ENCODE data around the gene ALPP.
"Not testable (repeated sequence)": the region's sequence is repeated elsewhere in the genome, so short reads cannot be mapped to it uniquely, and the experiment has no call there.

The ALPP gene

DNA sequence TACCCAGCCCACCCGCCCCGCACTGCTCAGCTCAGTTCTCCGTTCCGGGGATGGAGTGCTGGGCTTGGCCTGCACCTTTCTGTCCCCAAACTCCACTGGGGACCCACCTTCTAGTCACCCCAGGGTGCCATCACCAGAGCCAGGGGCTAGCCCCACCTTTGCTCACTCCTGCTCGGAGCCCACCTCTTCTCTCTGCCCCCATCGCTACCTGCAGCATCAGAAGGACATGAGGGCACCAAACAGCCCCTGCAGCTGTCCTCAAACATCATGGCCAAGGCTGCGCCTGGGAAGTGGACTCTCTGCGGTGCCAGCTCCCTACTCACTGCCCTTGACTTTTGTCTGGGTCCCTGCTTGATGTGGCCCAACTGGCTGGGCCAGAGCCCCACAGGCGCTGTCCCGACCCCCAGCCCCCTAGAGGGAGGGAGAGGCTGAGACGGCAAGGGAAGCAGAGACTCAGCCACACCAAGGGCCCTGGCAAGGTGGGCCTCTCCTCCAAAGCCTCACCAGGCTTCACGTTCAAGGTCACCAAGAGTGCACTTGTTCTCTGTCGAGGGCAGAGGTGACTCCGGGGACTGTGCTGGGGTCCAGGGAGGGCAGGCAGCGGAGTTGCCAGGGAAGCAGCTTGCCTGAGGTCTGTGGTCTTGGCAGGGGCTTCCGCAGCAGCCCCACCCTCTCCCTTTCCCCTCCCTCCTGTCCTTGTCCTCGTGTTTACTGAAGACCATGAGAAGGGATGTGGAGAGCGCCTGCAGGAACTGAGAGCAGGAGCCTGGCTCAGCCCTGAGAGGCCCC lies 13.6 kb upstream of the ALPP start:
- DNase-seq, result not testable (repeated sequence)

- peak; percentile 31 to 61 (median 41) for DNase-seq
These were observed 12.8 kb upstream of the ALPP start for GRCh38 chr2:232365621-232366321.

GRCh38 chr2:232366461-232366860 lies 12.1 kb upstream of the ALPP start:
- DNase-seq, result not testable (repeated sequence)

GRCh38 chr2:232367016-232367415 lies 11.5 kb upstream of the ALPP start:
- DNase-seq, result no peak

DNA sequence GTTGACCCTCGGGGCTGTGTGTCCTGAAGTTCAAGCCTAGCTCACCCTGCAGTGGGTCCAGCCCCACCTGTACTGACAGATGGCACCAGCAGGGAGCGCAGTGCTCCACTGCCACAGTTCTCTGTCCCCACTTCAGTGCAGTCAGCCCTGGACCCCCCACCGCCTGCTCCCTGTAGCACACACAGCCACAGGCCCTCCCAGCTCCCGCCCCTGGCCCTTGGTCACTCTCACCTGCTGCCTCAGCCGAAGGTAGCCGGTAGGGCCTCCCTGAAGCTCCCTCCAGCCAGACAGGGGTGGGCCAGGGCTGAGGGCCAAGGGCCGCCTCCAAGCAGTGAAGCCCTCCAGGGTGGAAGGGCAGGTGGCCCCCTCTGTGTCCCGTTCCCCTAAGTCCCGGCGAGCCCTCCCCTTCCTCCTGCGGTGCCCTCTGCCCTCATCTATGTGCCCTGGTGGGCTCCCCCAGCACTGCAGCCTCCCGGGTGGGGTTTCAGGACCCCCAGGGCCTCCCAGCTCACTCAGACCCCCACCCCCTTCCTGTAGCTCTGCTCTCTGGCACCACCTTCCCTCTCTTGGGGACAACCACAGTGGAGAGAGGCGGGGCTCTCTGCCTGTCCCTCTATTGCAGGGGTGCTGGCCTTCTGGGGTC lies 10.8 kb upstream of the ALPP start:
- DNase-seq, result no peak

- DNase-seq, result peak in 1 of 3 donors; percentile 22
These were observed 10.2 kb upstream of the ALPP start for GRCh38 chr2:232368311-232368731.

- peak in 1 of 3 donors; percentile 39 for DNase-seq
These were observed 9.2 kb upstream of the ALPP start for GRCh38 chr2:232369126-232369951.

DNA sequence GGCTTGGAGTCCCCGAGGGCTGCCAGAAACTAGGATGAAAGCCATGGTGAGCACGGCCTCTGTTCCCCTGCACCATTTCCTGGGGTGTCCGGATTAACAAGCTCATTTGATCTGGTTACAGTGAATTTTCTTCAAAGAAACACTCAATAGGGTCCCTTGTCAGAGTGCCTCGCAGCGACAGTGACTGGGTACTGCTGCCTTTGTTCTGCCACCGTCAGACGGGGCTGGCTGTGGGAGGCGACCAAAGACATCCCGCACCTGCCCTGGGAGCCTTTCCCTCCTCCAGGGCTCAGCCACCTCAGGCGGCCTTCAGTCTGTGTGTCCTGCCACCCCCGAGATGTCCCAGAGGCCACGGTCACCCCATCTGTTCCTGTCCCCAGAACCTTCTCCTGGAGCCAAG lies 8.5 kb upstream of the ALPP start:
- DNase-seq, result not testable (repeated sequence)

DNA sequence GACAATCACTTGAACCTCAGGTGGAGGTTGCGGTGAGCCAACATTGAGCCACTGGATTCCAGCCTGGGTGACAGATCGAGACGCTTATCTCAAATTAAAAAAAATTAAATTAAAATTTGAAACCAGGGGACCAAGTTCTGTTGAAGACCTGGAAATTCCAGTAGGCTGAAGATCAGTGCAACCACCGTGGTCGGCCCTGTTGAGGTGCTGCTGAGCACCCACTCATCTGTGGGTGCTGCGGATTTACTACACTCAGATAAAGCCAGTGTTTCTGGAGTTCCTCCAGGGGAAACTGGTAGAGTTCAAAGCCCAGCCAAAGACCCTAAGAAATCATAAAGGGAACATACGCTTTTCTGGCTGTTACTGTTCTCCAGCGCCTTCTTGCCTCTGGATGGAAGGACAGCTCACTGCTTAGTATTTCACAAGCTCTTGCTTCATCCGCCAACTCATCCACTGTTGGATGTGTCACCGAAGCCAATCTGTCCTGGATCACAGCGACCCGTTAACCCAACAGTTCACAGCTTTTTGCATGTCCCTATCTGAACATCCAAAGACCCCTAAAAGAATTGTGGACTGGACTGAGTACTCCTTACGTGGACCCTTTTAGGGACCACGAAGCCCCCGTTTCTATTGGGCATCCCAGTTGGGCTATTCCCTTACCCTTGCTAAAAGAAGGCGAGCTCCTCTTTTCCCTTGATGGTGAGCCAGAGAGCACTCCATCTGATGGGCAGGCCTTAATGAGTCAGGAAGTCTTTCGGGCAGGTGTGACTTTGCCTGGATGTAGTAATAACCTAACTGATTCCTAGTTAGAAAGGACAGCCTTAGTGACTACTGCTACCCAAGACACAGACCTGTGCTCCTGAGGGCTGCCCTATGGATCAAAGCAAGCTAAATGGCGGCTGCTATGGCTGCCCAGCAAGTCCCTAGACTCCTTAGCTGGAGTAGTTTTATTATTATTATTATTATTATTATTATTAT lies 6.0 kb upstream of the ALPP start:
- peak; percentile 73 to 82 (median 74) for DNase-seq

- no peak for DNase-seq
These were observed 4.2 kb upstream of the ALPP start for GRCh38 chr2:232374356-232374755.

DNA sequence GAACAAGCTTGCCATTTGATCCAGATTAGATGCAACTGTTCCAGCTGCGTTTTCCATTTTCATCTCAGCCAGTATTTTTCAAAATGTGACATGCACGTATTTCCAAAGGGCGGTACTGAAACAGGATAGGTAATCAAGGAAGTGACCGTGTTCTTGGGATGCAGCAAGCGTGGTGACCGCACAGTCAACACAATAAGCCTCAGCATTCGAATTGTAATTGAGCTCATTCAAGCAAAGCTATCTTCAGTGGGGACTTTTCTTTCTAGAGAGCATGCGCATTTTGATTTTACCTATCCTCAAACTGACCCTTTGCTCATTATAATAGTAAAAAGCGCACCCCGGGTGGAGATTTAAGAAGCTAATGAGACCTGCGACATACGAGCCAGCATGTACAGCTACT lies 3.4 kb upstream of the ALPP start:
- DNase-seq, result no peak

GRCh38 chr2:232376260-232376659 lies 2.3 kb upstream of the ALPP start:
- no peak for DNase-seq

DNA sequence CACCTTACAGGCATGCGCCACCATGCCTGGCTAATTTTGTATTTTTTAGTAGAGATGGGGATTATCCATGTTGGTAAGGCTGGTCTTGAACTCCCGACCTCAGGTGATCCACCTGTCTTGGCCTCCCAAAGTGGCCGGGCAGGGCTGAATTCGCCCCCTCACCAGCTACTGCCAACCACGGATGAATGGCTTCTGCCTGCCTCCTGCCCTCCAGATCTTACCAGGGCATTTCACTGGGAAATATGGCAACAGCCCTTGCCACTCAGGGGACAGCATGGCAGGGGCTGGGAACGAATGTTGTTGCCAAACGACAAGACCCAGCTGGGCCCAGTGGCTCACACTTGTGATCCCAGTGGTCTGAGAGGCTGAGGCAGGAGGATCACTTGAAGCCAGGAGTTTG lies 1.8 kb upstream of the ALPP start:
- no peak for DNase-seq

DNA sequence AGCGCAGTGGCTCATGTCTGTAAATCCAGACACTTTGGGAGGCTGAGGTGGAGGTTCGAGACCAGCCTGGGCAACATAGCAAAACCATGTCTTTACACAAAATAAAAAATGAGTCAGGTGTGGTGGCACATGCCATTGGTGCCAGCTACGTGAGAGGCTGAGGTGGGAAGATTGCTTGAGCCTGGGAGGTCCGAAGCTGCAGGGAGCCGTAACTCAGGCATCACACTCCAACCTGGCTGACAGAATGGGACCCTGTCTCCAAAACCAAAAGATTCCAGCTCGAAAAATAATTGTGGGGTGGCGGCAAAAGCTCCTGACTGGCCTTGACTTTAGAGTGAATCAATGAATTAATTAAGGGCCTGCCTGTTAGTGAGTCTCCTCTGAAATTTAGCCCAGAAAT lies 1.2 kb upstream of the ALPP start:
- no peak for DNase-seq

DNA sequence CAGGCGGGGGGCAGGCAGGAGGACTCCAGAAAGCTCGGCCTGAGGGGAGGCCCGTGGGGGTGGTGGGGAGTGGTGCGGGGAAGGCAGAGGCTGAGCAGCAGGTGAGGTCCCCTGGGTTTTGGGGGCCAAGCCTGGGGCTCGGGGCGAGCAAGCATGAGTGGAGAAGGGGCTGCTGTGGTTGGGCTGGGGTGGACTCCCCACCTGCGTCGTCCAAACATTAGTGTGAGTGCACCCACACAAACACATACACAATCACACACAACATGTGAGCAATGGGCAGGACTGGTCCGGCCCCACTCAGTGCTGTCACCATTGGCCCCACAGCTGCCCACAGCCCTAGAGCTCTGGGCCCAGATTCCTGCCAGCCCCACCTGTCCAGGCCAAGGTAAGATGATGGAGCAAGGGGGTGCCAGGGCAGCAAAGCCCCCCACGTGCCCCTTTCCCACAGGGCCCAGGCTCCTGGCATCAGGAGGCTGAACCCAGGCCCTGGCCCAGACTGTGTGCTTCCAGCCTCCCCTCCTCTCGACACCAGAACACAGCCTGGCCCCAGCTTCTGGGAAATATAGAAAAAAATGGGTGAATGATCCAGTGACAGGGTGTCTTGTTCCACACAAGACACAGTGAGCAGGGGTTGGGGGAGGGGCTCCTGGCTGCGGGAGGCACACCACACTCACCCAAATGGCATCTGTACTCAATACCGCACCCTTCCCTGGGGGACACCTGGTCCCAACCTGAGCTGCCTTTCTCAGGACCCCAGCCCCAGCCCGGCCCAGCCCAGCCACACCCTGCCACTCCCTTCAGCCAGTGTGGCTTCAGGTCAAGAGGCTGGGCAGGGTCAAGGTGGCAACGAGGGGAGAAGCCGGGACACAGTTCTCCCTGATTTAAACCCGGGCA lies 463 bp upstream of the ALPP start:
- no peak for DNase-seq

- DNase-seq, result not testable (repeated sequence)
These were observed 1.3 kb downstream of the ALPP start for GRCh38 chr2:232379610-232380590.

DNA sequence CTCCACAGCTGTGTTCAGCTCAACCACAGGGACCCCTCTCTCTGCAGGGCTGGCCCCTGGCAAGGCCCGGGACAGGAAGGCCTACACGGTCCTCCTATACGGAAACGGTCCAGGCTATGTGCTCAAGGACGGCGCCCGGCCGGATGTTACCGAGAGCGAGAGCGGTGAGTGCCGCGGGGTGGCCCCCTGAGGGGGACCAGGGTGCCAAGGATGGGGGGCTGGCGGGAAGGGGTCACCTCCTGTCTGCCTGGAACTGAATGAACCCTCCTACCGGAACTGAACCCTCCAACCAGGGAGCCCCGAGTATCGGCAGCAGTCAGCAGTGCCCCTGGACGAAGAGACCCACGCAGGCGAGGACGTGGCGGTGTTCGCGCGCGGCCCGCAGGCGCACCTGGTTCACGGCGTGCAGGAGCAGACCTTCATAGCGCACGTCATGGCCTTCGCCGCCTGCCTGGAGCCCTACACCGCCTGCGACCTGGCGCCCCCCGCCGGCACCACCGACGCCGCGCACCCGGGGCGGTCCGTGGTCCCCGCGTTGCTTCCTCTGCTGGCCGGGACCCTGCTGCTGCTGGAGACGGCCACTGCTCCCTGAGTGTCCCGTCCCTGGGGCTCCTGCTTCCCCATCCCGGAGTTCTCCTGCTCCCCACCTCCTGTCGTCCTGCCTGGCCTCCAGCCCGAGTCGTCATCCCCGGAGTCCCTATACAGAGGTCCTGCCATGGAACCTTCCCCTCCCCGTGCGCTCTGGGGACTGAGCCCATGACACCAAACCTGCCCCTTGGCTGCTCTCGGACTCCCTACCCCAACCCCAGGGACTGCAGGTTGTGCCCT lies 2.9 kb downstream of the ALPP start:
- peak in 1 of 3 donors; percentile 21 for DNase-seq

Data from suppressor macrophage treated with lipopolysaccharide for 1 hour (primary cell).